ENCODE data around the gene GRIK3. TPM values are rescaled to one million over a fixed set of nuclear protein-coding genes. Genes with fewer than 3 reads are reported as not detected.

Gene GRIK3
- total and polyA plus RNA-seq, 8 donors = under 0.01 to 4.9 (median 0.46) TPM; not detected in 1

DNA sequence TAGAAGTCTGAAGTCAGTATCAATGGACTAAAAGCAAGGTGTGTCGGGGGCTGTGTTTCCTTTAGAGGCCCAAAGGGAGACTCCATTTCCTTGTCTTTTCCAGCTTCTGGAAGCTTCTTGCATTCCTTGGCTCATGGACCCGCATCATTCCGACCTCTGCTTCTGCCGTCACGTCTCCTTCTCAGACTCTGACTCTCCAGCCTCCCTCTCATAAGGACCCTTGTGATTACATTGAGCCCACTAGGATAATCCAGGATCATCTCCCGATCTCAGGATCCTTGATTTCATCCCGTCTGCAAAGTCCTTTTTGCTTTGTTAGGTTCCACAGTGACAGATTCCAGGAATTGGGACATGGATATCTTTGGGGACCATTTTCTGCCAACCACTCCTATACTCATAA lies 285.8 kb downstream of the GRIK3 start:
- intact Hi-C loops (cut with DNase I; ENCODE audit: low total_unique reads) = no loop called here
- Histone ChIP-seq H3K27ac (no peak overlapping the region), H3K9me3 (no peaks in the 10 kb centered on the region), H3K4me3 (no peak overlapping the region), H3K36me3 (no peaks in the 10 kb centered on the region), H3K4me1 (no peaks in the 10 kb centered on the region), H3K27me3 (peaks cover 0 to 21% (median 4%) of the 10 kb centered on the region in 3 donors)
- 82 to 91% (median 86%) methylated on average over 7 of the region's 7 CpGs for WGBS, 5 donors
- DNase-seq = no peak
- TF ChIP-seq POLR2A (IDR thresholded peaks at IDR 0.05) = no peak
- no peak for TF ChIP-seq POLR2AphosphoS5 (IDR thresholded peaks at IDR 0.05)
- no peak for TF ChIP-seq EP300 (IDR thresholded peaks at IDR 0.05)
- TF ChIP-seq CTCF (IDR thresholded peaks at IDR 0.05) = no peak

Data from stomach (tissue), 9 donors.